Suppressor macrophage treated with lipopolysaccharide for 4 hours (primary cell): ENCODE results near the gene ALX3.

Source experiments
- DNase-seq: peaks from one replicate; pipeline ENCODE4 v3.0.0-alpha.2; 2020

Gene ALX3

GRCh38 chr1:110063781-110064180 lies 6.7 kb downstream of the ALX3 start:
- DNase-seq, result no peak

DNA sequence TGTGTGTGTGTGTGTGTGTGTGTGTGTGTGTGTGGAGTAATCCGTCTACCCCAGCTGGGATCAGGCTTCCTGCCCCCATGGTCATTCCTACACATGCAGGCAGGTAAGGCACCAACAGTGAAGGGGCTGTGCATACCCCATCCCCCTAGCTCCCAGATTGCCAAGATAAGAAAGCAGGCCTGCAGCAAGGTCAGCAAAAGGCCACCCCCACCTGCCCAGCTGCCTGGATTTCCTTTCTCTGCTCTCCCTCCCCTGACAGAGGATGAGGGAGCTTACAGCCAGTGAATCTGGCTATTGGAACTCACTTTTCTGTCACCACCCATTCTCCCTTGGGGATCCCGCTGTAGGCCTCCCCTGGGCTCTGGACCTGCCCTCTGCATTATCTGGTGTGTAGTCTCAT lies 7.9 kb downstream of the ALX3 start:
- no peak for DNase-seq

GRCh38 chr1:110061341-110061740 lies 9.1 kb downstream of the ALX3 start:
- DNase-seq, result no peak

- no peak for DNase-seq
Observed at GRCh38 chr1:110060662-110061060, 9.8 kb downstream of the ALX3 start.

- DNase-seq, result peak; percentile 80
Observed at GRCh38 chr1:110060034-110060661, 10.3 kb downstream of the ALX3 start.

GRCh38 chr1:110059133-110059863 lies 11.2 kb downstream of the ALX3 start:
- no peak for DNase-seq

- DNase-seq, result no peak
Observed at GRCh38 chr1:110058591-110058990, 11.9 kb downstream of the ALX3 start.

- peak; percentile 58 for DNase-seq
Observed at GRCh38 chr1:110057963-110058518, 12.4 kb downstream of the ALX3 start.

GRCh38 chr1:110056776-110057175 lies 13.7 kb downstream of the ALX3 start:
- DNase-seq, result no peak

GRCh38 chr1:110056285-110056683 lies 14.2 kb downstream of the ALX3 start:
- DNase-seq, result no peak

GRCh38 chr1:110055493-110056284 lies 14.8 kb downstream of the ALX3 start:
- no peak for DNase-seq

- peak; percentile 70 for DNase-seq
Observed at GRCh38 chr1:110053552-110054428, 16.7 kb downstream of the ALX3 start.

DNA sequence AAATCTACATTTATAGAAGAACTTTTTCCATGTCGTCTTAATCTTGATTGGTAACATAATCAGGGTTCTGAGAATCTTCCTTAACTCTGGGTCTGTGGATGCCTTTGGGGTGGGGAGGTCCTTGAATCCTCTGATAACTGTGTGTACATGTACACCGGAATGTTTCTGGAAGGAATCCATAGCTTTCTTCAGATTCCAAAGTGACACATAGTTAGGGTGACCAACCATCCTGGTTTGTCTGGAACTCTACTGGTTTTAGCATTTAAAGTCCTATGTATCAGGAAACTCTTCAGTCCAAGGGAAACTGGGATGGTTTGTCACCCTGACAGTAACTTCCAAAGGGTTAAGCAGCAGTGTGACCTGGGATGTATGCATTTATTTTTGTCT lies 19.2 kb downstream of the ALX3 start:
- DNase-seq, result no peak

GRCh38 chr1:110050602-110051261 lies 19.7 kb downstream of the ALX3 start:
- DNase-seq, result no peak

DNA sequence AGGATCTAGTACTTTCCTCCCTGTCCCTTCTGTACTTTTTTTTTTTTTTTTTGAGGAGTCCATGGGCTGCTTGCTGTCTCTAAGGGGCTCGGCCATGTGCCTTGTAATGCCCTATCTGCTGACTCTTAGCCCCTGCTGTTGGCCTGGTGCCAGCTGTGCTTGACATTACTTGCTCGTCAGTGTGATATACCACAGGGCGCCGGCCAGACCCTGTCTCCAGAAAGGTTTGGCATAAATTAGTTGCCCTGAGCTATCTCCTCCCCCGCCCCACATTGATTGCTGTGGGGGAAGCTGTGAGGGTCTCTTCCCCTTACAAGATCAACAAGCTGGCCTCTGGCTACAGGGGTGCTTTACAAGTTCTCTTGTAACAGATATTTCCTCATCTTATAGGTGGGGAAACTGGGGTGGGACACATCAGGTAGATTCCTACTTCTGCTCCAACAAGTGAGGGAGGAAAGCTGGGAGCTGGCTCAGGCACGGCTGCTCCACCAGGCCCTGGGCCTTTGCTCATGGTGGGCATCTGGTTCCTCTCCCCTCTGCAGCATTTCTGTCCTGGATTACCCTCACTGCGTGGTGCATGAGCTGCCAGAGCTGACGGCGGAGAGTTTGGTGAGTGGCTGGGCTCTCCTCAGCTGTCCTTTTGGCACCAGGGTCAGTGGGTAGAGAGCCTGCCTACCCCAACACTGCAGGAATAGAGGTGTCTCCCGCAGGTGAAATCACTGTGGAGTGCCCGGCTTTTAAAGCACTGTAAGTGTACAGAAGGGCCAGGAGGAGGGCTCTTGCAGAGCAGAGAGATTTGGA lies 20.5 kb downstream of the ALX3 start:
- DNase-seq, result no peak

- no peak for DNase-seq
Observed at GRCh38 chr1:110048923-110049601, 21.4 kb downstream of the ALX3 start.

DNA sequence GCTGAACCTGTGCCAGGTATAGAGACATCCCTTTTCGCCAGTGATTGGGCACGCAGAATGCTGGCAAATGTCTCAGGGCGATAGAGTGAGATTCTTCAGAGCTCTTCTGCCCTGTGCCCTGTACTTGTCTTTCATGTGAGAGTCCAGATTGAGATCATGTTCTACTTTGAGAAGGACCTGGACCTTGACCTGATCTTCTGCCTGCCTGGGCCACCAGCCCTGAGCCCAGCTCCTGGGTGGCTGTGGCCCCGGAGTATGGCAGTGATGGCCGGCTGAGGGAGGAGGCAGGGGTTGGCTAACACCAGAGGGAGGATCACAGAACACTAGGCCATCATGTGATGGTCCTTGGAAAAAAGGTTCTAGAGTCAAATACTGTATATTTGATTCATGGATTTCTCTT lies 22.2 kb downstream of the ALX3 start:
- no peak for DNase-seq

GRCh38 chr1:110047463-110047862 lies 23.0 kb downstream of the ALX3 start:
- DNase-seq, result no peak

DNA sequence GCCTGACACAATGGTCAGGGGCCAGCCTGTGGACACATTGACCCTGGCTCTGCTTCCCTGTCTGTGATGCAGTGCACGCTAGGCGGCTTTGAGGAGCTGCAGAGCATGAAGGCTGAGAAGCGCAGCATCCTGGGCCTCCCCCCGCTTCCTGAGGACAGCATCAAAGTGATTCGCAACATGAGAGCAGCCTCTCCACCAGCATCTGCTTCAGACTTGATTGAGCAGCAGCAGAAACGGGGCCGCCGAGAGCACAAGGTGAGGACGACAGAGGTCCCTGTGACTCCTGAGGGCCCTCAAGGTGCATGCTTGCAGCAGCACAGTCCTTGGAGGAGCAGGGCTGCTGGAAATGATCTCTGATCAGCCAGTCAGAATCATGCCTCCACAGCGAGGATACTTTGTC lies 27.5 kb downstream of the ALX3 start:
- no peak for DNase-seq

DNA sequence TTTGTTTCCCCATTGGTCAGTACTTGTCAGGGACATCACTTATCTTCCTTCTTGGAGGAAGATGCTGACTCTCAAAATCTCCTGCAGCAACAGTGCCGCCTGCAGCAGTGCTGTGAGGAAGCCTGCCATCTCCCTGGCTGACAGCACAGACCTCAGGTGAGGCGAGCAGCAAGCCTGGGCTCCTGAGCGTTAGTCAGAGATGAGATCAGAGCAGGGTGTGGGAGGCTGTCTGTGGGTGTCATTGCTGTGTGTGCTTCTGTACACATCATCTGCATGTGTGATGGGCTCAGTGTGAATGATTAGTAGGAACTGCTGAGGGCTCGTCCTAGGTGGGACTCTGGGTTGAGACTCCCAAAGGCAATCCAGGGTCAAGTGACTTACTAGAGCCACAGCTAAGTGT lies 29.9 kb downstream of the ALX3 start:
- DNase-seq, result peak; percentile 35

DNA sequence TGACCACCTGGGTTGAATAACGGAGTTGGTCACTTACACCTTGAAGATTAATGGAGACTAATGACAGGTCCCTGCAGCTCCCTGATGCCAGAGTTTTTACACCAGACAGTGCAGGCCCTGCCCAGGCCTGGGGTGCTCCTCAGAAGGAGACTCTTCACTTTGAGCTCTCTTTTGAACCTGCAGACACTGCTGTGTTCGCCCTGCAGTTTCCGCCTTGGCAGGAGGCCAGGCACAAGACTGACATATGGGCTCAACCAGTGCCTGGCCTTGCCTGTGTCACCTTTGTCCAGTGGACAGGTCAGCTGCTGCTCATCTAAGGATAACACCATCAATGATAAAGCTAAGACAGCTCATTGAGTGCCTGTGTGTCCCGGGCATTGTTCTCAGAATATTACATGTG lies 30.8 kb downstream of the ALX3 start:
- DNase-seq, result no peak
